Psoas muscle (tissue), 8 donors: ENCODE measurements around the gene KCNG4. TPM values are rescaled to one million over a fixed set of nuclear protein-coding genes. Genes with fewer than 3 reads are reported as not detected.

Experiments used
- ATAC-seq, 4 donors: fragments of 200-7000 bp; cut with Tn5 transposase; one replicate each; pipeline ENCODE4 v1.9.1; 2020; ENCODE audit warnings: moderate library complexity in 3 of 4, mild to moderate bottlenecking in 2 of 4
- DNase-seq, 2 donors: peaks; one replicate each; pipeline ENCODE4 v3.0.0-alpha.2; 2020
- H3K27ac ChIP-seq: fragments of 200-600 bp; one replicate; pipeline ENCODE4 v1.8.0; 2022
- H3K27me3 ChIP-seq, 3 donors: fragments of 200-600 bp in 1 of 3; one replicate each; pipeline versions ENCODE4 v1.6.1 to v1.8.0; 2013 to 2022; ENCODE audit warnings: low read length in 2 of 3, mild to moderate bottlenecking in 2 of 3, moderate library complexity in 1 of 3; ENCODE audit not compliant: insufficient read depth in 3 of 3
- H3K36me3 ChIP-seq, 2 donors: fragments of 200-600 bp in 1 of 2; one replicate each; pipeline versions ENCODE4 v1.6.1 to v1.8.0; 2013 to 2022; ENCODE audit warnings: low read depth in 1 of 2, mild to moderate bottlenecking in 1 of 2, moderate library complexity in 1 of 2; ENCODE audit not compliant: insufficient read depth in 1 of 2
- H3K4me1 ChIP-seq: fragments of 200-600 bp; one replicate; pipeline ENCODE4 v1.8.0; 2022
- H3K4me3 ChIP-seq: fragments of 200-600 bp; one replicate; pipeline ENCODE4 v1.8.0; 2022; ENCODE audit warnings: mild to moderate bottlenecking
- H3K9me3 ChIP-seq: fragments of 200-600 bp; one replicate; pipeline ENCODE4 v1.8.0; 2022
- CTCF ChIP-seq: fragments of 200-600 bp; IDR thresholded peaks from one replicate; pipeline ENCODE4 v1.8.0; 2022; ENCODE audit warnings: antibody characterized with exemption
- WGBS, 3 donors: extraction: QIAGEN DNeasy Blood & Tissue Kit; methylation state at CpG; one replicate each; pipeline versions ENCODE4 v1.1.6 to v1.1.7; 2013; 5-methylcytosine and 5-hydroxymethylcytosine counted together
- intact Hi-C, 2 donors: fragments of 100-400 bp; cut with DNase I; formaldehyde crosslinking; loops; one replicate each; pipeline versions ENCODE4 v1.11.0 to v1.14.2; 2022
- polyA plus RNA-seq, 3 donors: library from polyadenylated mRNA; stranded (reverse); fragments of 200-250 nt; gene quantifications; one replicate each; pipeline ENCODE4 v1.2.3, GENCODE V29; 2013
- total RNA-seq, 4 donors: library from RNA; stranded (reverse); fragmentation: NEBNext Ultra II Directional in 2 of 4; extraction: Animal tissue kit (Norgen Biotek cat#: 25700) in 2 of 4; gene quantifications; one replicate each; pipeline versions ENCODE4 v1.2.1 to v1.2.4, GENCODE V29; 2021 to 2023
- donor health status: healthy with polysubstance abuse.
- donor health status: DM: no; HTN: no; CAD: no; lungs with moderate emphysema.
- donor health status: Bipolar disorder and iron deficiency.
- donor health status: healthy.
- donor health status: DM: yes; HTN: yes; CAD: no.
- donor health status: DM: no; HTN: no; CAD: no.
- donor health status: DM: no; HTN: no; CAD: no.
- donor health status: DM: yes; HTN: yes; CAD: no.

Gene KCNG4
- total and polyA plus RNA-seq, 7 donors = 0.04 to 0.10 TPM; not detected in 5

- Histone ChIP-seq H3K27ac (no peak overlapping the region), H3K4me1 (no peaks in the 10 kb centered on the region), H3K27me3 (no peaks in the 10 kb centered on the region), H3K4me3 (no peak overlapping the region), H3K9me3 (no peaks in the 10 kb centered on the region), H3K36me3 (no peaks in the 10 kb centered on the region)
- DNase-seq (no peak), ATAC-seq (no peak)
- no peak for TF ChIP-seq CTCF
- WGBS, 3 donors = 83 to 87% (median 87%) methylated on average over 4 of the region's 4 CpGs
- intact Hi-C loops = no loop called here
These were observed 22.2 kb upstream of the KCNG4 start for GRCh38 chr16:84262031-84262430.

GRCh38 chr16:84260766-84261554, 21.1 kb upstream of the KCNG4 start:
- H3K9me3 ChIP-seq = no peaks in the 10 kb centered on the region
- H3K36me3 ChIP-seq = no peaks in the 10 kb centered on the region
- 68 to 77% (median 70%) methylated on average over 23 of the region's 23 CpGs for WGBS, 3 donors
- no peak for DNase-seq
- H3K27ac ChIP-seq = no peak overlapping the region
- no peaks in the 10 kb centered on the region for H3K4me1 ChIP-seq
- intact Hi-C loops = no loop called here
- no peak for TF ChIP-seq CTCF
- no peaks in the 10 kb centered on the region for H3K27me3 ChIP-seq
- H3K4me3 ChIP-seq = no peak overlapping the region
- ATAC-seq = no peak

- Histone ChIP-seq H3K9me3 (peaks cover 5% of the 10 kb centered on the region), H3K27ac (no peak overlapping the region), H3K4me3 (no peak overlapping the region), H3K4me1 (no peaks in the 10 kb centered on the region), H3K36me3 (no peaks in the 10 kb centered on the region), H3K27me3 (no peaks in the 10 kb centered on the region)
- ATAC-seq (no peak), DNase-seq (no peak)
- intact Hi-C loops = no loop called here
- WGBS, 3 donors = 92 to 94% (median 93%) methylated on average over 3 of the region's 3 CpGs
- TF ChIP-seq CTCF = no peak
These were observed 19.9 kb upstream of the KCNG4 start for GRCh38 chr16:84259691-84260090.

GRCh38 chr16:84258266-84258665, 18.5 kb upstream of the KCNG4 start:
- H3K27ac ChIP-seq = no peak overlapping the region
- H3K36me3 ChIP-seq = no peaks in the 10 kb centered on the region
- no peaks in the 10 kb centered on the region for H3K4me1 ChIP-seq
- WGBS, 3 donors = 80 to 86% (median 86%) methylated on average over 11 of the region's 11 CpGs
- no peak overlapping the region for H3K4me3 ChIP-seq
- TF ChIP-seq CTCF = no peak
- H3K9me3 ChIP-seq = peaks cover 5% of the 10 kb centered on the region
- intact Hi-C loops = no loop called here
- ATAC-seq (no peak), DNase-seq (no peak)
- H3K27me3 ChIP-seq = no peaks in the 10 kb centered on the region
